WTC11 (cell line): Measurements from ENCODE around the gene HINFP. TPM values are rescaled to one million over a fixed set of nuclear protein-coding genes. Genes with fewer than 3 reads are reported as not detected.
"Not testable (repeated sequence)": the region's sequence is repeated elsewhere in the genome, so short reads cannot be mapped to it uniquely, and the experiment has no call there.

Source experiments
- ATAC-seq: fragments of 200-7000 bp; cut with Tn5 transposase; 2 replicates; pipeline ENCODE4 v1.10.0; 2021; ENCODE audit warnings: mild to moderate bottlenecking, moderate library complexity
- CTCF ChIA-PET: fragments of 300-600 bp; sonication (Branson Sonifier 250); formaldehyde crosslinking; loops from one replicate; lab custom pipeline; 2021; ENCODE audit warnings: antibody characterized with exemption; lab: Charles Lee
- POLR2A ChIA-PET: fragments of 350-600 bp; sonication (Branson Sonifier 250); formaldehyde crosslinking; loops from one replicate; lab custom pipeline; 2021; ENCODE audit warnings: antibody characterized with exemption; lab: Charles Lee
- DNase-seq: peaks from one replicate; pipeline ENCODE4 v3.0.0; 2021; ENCODE audit warnings: low spot score
- H3K27ac Mint-ChIP-seq: 2 replicates; pipeline ENCODE4 v1.8.0; 2021; ENCODE audit warnings: mixed read lengths
- H3K27me3 Mint-ChIP-seq: 2 replicates; pipeline ENCODE4 v1.8.0; 2021; ENCODE audit warnings: low read depth, mild to moderate bottlenecking, moderate library complexity, mixed read lengths
- H3K36me3 Mint-ChIP-seq: 2 replicates; pipeline ENCODE4 v1.8.0; 2021; ENCODE audit warnings: mixed read lengths
- H3K4me1 Mint-ChIP-seq: 2 replicates; pipeline ENCODE4 v1.8.0; 2022; ENCODE audit warnings: mixed read lengths
- H3K4me3 Mint-ChIP-seq: 2 replicates; pipeline ENCODE4 v1.8.0; 2021; ENCODE audit warnings: mild to moderate bottlenecking, moderate library complexity, mixed read lengths
- H3K9me3 Mint-ChIP-seq: 2 replicates; pipeline ENCODE4 v1.8.0; 2021; ENCODE audit warnings: mixed read lengths
- STAT6 ChIP-seq: sonication (generic); formaldehyde crosslinking; conservative IDR thresholded peaks from 2 replicates; pipeline ENCODE4 v1.8.1; 2023; ENCODE audit warnings: mild to moderate bottlenecking, low read depth, missing genetic modification reagents, moderate library complexity
- total RNA-seq: library from RNA; stranded (reverse); gene quantifications from 3 replicates; pipeline ENCODE4 v1.2.3, GENCODE V29; 2021

The HINFP gene
- total RNA-seq, 1 experiment from 2014 or later: 35.4 TPM

- no peak for TF ChIP-seq STAT6 (CRISPR knock-in tag)
Measured at GRCh38 chr11:119181677-119182412, 60.5 kb downstream of the HINFP start (continued).

- H3K27me3 Mint-ChIP-seq, H3K27ac Mint-ChIP-seq, H3K36me3 Mint-ChIP-seq, H3K4me1 Mint-ChIP-seq, ATAC-seq, H3K9me3 Mint-ChIP-seq, DNase-seq, POLR2A ChIA-PET, H3K4me3 Mint-ChIP-seq: not testable (repeated sequence)
- CTCF ChIA-PET: interaction anchor here (1.2 to 2.0 kb wide), 3 partner anchors 11 to 34 kb away, joined by 3 to 8 read pairs (median 5); no protein-coding TSS in a partner anchor
Measured at GRCh38 chr11:119184399-119184798, 63.0 kb downstream of the HINFP start.

Other genes starting within 250 kb of the HINFP start
- 0.07 TPM in 1 of 3 replicates, not detected in the others for gene CXCR5, start 237.7 kb upstream of the HINFP start, total RNA-seq
- 62.1 to 65.3 TPM (median 64.7 TPM) in 3 replicates for gene BCL9L, start 195.7 kb upstream of the HINFP start, total RNA-seq
- not detected in 3 replicates for gene UPK2, start 165.3 kb upstream of the HINFP start, total RNA-seq
- not detected in 3 replicates for gene FOXR1, start 149.8 kb upstream of the HINFP start, total RNA-seq
- 39.1 to 42.1 TPM (median 41.7 TPM) in 3 replicates for gene CENATAC, start 123.4 kb upstream of the HINFP start, total RNA-seq
- 1,349 to 1,504 TPM (median 1,464 TPM) in 3 replicates for gene RPS25, start 103.2 kb upstream of the HINFP start, total RNA-seq
- 65.1 to 75.7 TPM (median 65.5 TPM) in 3 replicates for gene TRAPPC4, start 102.8 kb upstream of the HINFP start, total RNA-seq
- gene SLC37A4, start 90.7 kb upstream of the HINFP start, total RNA-seq: 48.6 to 57.0 TPM (median 54.5 TPM) in 3 replicates
- 212 to 276 TPM (median 218 TPM) in 3 replicates for gene HYOU1, start 64.4 kb upstream of the HINFP start, total RNA-seq
- 17.2 to 20.2 TPM (median 18.4 TPM) in 3 replicates for gene VPS11, start 53.8 kb upstream of the HINFP start, total RNA-seq
- gene HMBS, start 36.7 kb upstream of the HINFP start, total RNA-seq: 55.4 to 64.4 TPM (median 62.3 TPM) in 3 replicates
- 59.6 to 64.6 TPM (median 63.5 TPM) in 3 replicates for gene DPAGT1, start 19.7 kb upstream of the HINFP start, total RNA-seq
- gene C2CD2L, start 14.2 kb upstream of the HINFP start, total RNA-seq: 3.4 to 6.4 TPM (median 4.4 TPM) in 3 replicates
- 1.9 to 4.4 TPM (median 2.1 TPM) in 3 replicates for gene ABCG4, start 27.5 kb downstream of the HINFP start, total RNA-seq
- gene NLRX1, start 47.1 kb downstream of the HINFP start, total RNA-seq: 19.9 to 23.2 TPM (median 20.8 TPM) in 3 replicates
- gene NHERF4, start 63.9 kb downstream of the HINFP start, total RNA-seq: 0.32 to 0.59 TPM in 2 of 3 replicates, not detected in the other
- gene CBL, start 84.8 kb downstream of the HINFP start, total RNA-seq: 45.6 to 47.9 TPM (median 46.7 TPM) in 3 replicates
- 20.7 to 26.4 TPM (median 22.1 TPM) in 3 replicates for gene MCAM, start 195.6 kb downstream of the HINFP start, total RNA-seq
- gene RNF26, start 212.9 kb downstream of the HINFP start, total RNA-seq: 90.0 to 91.1 TPM (median 90.6 TPM) in 3 replicates
- 2.0 to 3.0 TPM (median 2.2 TPM) in 3 replicates for gene C1QTNF5, start 219.3 kb downstream of the HINFP start, total RNA-seq
- not detected in 3 replicates for gene MFRP, start 225.1 kb downstream of the HINFP start, total RNA-seq